ENCODE data around the gene ACTN4.

Gene ACTN4

DNA sequence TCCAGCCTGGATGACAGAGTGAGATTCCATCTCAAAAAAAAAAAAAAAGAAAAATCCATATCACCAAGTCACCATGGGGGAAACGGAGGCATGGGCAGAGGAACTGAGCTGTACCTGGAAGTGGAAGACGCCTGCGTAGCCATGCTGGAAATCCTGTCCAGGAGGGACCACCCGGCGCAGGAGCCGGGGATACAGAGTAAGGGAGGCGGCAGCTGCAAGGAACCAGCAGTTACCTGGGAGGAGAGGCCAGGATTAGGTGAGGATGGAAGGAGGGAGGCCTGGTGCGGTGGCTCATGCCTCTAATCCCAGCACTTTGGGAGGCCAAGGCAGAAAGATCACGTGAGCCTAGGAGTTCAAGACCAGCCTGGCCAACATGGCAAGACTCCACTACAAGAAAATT, 94.8 kb downstream of the ACTN4 start:
- no CpG with 5 or more reads among the region's 9 CpGs for WGBS (ENCODE audit: extremely low coverage, insufficient coverage, low lambda C conversion rate)
- H2BK15ac ChIP-seq (replicated peaks; ENCODE audit: low read depth), result no peak overlapping the region
- no peak overlapping the region for H3K4me2 ChIP-seq (ENCODE audit: low read length)
- no peak overlapping the region for H4K5ac ChIP-seq (ENCODE audit: low read length)
- no peak overlapping the region for H3K4me3 ChIP-seq (ENCODE audit: low read length)
- no peaks in the 10 kb centered on the region for H3K79me1 ChIP-seq (ENCODE audit: low read length)
- H3K23ac ChIP-seq (ENCODE audit: low read length), result no peak overlapping the region
- H2AK5ac ChIP-seq (ENCODE audit: low read length), result no peak overlapping the region
- H2BK5ac ChIP-seq (ENCODE audit: low read length), result no peak overlapping the region
- no peaks in the 10 kb centered on the region for H3K79me2 ChIP-seq (ENCODE audit: control insufficient read depth, insufficient read depth, low read length)
- no peak overlapping the region for H3K4ac ChIP-seq (ENCODE audit: low read depth, low read length)
- no peaks in the 10 kb centered on the region for H3K27me3 ChIP-seq (ENCODE audit: insufficient read depth, low read length, poor library complexity)
- H2BK120ac ChIP-seq (ENCODE audit: low read depth, low read length), result no peak overlapping the region
- no peak overlapping the region for H3K9ac ChIP-seq (ENCODE audit: low read length)
- H3K4me1 ChIP-seq (ENCODE audit: control insufficient read depth, low read depth, low read length), result no peaks in the 10 kb centered on the region
- no peak overlapping the region for H3K56ac ChIP-seq (ENCODE audit: low read length)
- no peak overlapping the region for H3K27ac ChIP-seq (ENCODE audit: low read depth, low read length)
- H4K8ac ChIP-seq (ENCODE audit: low read depth, low read length), result no peak overlapping the region
- DNase-seq, result no peak
- no peaks in the 10 kb centered on the region for H3K36me3 ChIP-seq (ENCODE audit: control insufficient read depth, insufficient read depth, low read length)
- no peak overlapping the region for H3K18ac ChIP-seq (ENCODE audit: low read length)

DNA sequence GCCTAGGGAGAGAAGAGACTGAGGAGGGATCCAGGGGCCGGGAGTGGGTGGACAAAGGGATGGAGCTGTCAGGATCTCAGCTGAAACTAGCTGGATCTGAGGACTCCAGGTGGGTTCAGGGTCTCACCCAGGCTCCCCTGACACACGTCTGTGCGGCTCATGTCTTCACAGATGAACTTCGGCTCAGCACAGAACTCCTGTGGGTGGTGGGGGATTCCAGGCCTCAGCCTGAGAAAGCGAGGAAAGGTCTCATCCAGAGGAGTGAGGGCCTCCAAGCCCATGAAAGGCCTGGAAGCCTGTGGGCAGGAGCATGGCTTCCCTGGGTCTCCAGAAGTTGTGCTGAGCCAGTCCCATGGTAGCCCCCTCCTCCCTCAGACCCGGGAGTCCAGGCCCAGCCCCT, 95.5 kb downstream of the ACTN4 start:
- Histone ChIP-seq H4K5ac (ENCODE audit: low read length) (no peak overlapping the region), H3K9ac (ENCODE audit: low read length) (no peak overlapping the region), H3K4me1 (ENCODE audit: control insufficient read depth, low read depth, low read length) (no peaks in the 10 kb centered on the region), H3K18ac (ENCODE audit: low read length) (no peak overlapping the region), H3K4ac (ENCODE audit: low read depth, low read length) (no peak overlapping the region), H2BK15ac (replicated peaks; ENCODE audit: low read depth) (no peak overlapping the region), H3K56ac (ENCODE audit: low read length) (no peak overlapping the region), H3K4me3 (ENCODE audit: low read length) (no peak overlapping the region), H2AK5ac (ENCODE audit: low read length) (no peak overlapping the region), H3K79me1 (ENCODE audit: low read length) (no peaks in the 10 kb centered on the region), H3K36me3 (ENCODE audit: control insufficient read depth, insufficient read depth, low read length) (no peaks in the 10 kb centered on the region), H3K27ac (ENCODE audit: low read depth, low read length) (no peak overlapping the region), H3K27me3 (ENCODE audit: insufficient read depth, low read length, poor library complexity) (no peaks in the 10 kb centered on the region), H2BK5ac (ENCODE audit: low read length) (no peak overlapping the region), H3K4me2 (ENCODE audit: low read length) (no peak overlapping the region), H2BK120ac (ENCODE audit: low read depth, low read length) (no peak overlapping the region), H4K8ac (ENCODE audit: low read depth, low read length) (no peak overlapping the region), H3K23ac (ENCODE audit: low read length) (no peak overlapping the region), H3K79me2 (ENCODE audit: control insufficient read depth, insufficient read depth, low read length) (no peaks in the 10 kb centered on the region)
- DNase-seq, result no peak
- no CpG with 5 or more reads among the region's 6 CpGs for whole genome bisulfite sequencing (ENCODE audit: extremely low coverage, insufficient coverage, low lambda C conversion rate)

DNA sequence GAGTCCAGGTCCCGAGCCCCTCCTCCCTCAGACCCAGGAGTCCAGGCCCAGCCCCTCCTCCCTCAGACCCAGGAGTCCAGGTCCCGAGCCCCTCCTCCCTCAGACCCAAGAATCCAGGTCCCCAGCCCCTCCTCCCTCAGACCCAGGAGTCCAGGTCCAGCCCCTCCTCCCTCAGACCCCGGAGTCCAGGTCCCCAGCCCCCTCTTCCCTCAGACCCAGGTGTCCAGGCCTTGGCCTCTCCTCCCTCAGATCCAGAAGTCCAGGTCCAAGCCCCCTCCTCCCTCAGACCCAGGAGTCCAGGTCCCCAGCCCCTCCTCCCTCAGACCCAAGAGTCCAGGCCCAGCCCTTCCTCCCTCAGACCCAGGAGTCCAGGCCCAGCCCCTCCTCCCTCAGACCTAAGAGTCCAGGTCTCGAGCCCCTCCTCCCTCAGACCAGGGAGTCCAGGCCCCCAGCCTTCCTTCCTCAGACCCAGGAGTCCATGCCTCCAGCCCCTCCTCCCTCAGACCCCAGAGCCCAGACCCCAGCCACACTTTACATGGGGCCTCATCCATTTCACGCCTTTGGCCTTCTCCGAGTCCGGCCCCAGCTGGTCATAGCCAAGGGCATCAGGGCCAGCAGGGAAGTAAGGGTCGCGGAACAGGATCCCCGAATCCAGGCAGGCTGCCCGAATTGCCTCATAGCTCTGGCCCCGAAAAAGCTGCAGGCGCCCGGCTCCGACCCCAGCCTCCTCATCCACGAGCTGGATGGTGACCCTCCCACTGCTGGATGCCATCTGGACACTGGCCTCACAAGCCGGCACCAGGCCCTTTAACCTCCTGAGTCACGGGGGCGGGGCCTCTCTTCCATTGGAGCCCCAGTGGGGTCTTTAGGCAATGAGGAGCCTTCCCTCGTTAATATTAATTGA, 96.2 kb downstream of the ACTN4 start:
- no peak overlapping the region for H3K23ac ChIP-seq (ENCODE audit: low read length)
- no peak overlapping the region for H3K4me3 ChIP-seq (ENCODE audit: low read length)
- no peak overlapping the region for H4K8ac ChIP-seq (ENCODE audit: low read depth, low read length)
- DNase-seq, result no peak
- H2BK5ac ChIP-seq (ENCODE audit: low read length), result no peak overlapping the region
- no peaks in the 10 kb centered on the region for H3K79me1 ChIP-seq (ENCODE audit: low read length)
- H2BK120ac ChIP-seq (ENCODE audit: low read depth, low read length), result no peak overlapping the region
- no CpG with 5 or more reads among the region's 20 CpGs for WGBS (ENCODE audit: extremely low coverage, insufficient coverage, low lambda C conversion rate)
- no peak overlapping the region for H3K4me2 ChIP-seq (ENCODE audit: low read length)
- no peak overlapping the region for H3K4ac ChIP-seq (ENCODE audit: low read depth, low read length)
- H3K27ac ChIP-seq (ENCODE audit: low read depth, low read length), result no peak overlapping the region
- H3K36me3 ChIP-seq (ENCODE audit: control insufficient read depth, insufficient read depth, low read length), result no peaks in the 10 kb centered on the region
- H3K56ac ChIP-seq (ENCODE audit: low read length), result no peak overlapping the region
- no peak overlapping the region for H3K18ac ChIP-seq (ENCODE audit: low read length)
- H3K79me2 ChIP-seq (ENCODE audit: control insufficient read depth, insufficient read depth, low read length), result no peaks in the 10 kb centered on the region
- no peak overlapping the region for H2BK15ac ChIP-seq (replicated peaks; ENCODE audit: low read depth)
- no peak overlapping the region for H2AK5ac ChIP-seq (ENCODE audit: low read length)
- H4K5ac ChIP-seq (ENCODE audit: low read length), result no peak overlapping the region
- no peaks in the 10 kb centered on the region for H3K4me1 ChIP-seq (ENCODE audit: control insufficient read depth, low read depth, low read length)
- H3K27me3 ChIP-seq (ENCODE audit: insufficient read depth, low read length, poor library complexity), result no peaks in the 10 kb centered on the region
- no peak overlapping the region for H3K9ac ChIP-seq (ENCODE audit: low read length)

DNA sequence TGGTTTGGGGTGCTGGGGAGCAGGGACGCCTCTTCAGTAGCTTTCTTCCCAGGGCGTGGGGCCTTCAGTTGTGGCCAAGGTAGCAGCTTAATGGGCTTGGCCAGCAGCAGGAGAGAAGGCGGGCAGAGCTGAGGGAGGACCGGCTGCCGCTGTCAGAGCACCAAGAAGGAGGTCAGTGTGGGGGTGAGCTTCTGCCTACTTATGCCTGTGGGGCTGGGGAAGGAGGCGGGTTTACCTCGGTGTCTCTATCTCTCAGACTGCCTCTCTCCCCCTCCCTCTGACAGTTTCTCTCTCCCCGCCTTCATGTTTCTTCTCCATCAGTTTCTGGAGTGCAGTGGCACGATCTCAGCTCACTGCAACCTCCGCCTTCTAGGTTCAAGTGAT, 96.8 kb downstream of the ACTN4 start, which contains the start of gene CAPN12:
TSS of gene CAPN12 (minus strand) at position 177 of the 384 bp plus-strand sequence. CDS start 309 bp downstream, outside the sequence.
- Histone ChIP-seq H4K8ac (ENCODE audit: low read depth, low read length) (no peak within 1 kb of the TSS), H2BK5ac (ENCODE audit: low read length) (no peak within 1 kb of the TSS), H2AK5ac (ENCODE audit: low read length) (no peak within 1 kb of the TSS), H3K18ac (ENCODE audit: low read length) (no peak within 1 kb of the TSS), H3K79me1 (ENCODE audit: low read length) (no peaks in the 10 kb centered on the region), H3K4me2 (ENCODE audit: low read length) (no peak within 1 kb of the TSS), H3K56ac (ENCODE audit: low read length) (no peak within 1 kb of the TSS), H3K27ac (ENCODE audit: low read depth, low read length) (no peak within 1 kb of the TSS), H2BK120ac (ENCODE audit: low read depth, low read length) (no peak within 1 kb of the TSS), H3K36me3 (ENCODE audit: control insufficient read depth, insufficient read depth, low read length) (no peaks in the 10 kb centered on the region), H3K4me1 (ENCODE audit: control insufficient read depth, low read depth, low read length) (no peaks in the 10 kb centered on the region), H3K4me3 (ENCODE audit: low read length) (no peak within 1 kb of the TSS), H3K79me2 (ENCODE audit: control insufficient read depth, insufficient read depth, low read length) (no peaks in the 10 kb centered on the region), H4K5ac (ENCODE audit: low read length) (no peak within 1 kb of the TSS), H2BK15ac (replicated peaks; ENCODE audit: low read depth) (no peak within 1 kb of the TSS), H3K4ac (ENCODE audit: low read depth, low read length) (no peak within 1 kb of the TSS), H3K9ac (ENCODE audit: low read length) (no peak within 1 kb of the TSS), H3K27me3 (ENCODE audit: insufficient read depth, low read length, poor library complexity) (no peaks in the 10 kb centered on the region), H3K23ac (ENCODE audit: low read length) (no peak within 1 kb of the TSS)
- WGBS (ENCODE audit: extremely low coverage, insufficient coverage, low lambda C conversion rate), result no CpG with 5 or more reads among the region's 10 CpGs
- no peak for DNase-seq

DNA sequence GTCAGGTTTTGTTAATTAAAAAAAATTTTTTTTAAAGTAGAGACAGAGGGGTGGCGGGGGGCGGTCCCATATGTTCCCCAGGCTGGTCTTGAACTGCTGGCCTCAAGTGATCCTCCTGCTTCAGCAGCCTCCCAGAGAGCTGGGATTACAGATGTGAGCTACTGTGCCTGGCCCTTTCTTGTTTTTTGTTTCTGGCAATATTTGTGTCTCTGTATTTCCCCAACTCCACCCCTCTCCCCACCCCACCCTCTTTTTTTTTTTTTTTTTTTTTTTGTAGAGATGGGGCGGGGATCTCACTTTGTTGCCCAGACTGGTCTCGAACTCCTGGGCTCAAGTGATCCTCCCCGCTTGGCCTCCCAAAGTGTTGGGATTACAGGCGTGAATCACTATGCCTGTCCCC, 97.4 kb downstream of the ACTN4 start:
- Histone ChIP-seq H3K23ac (ENCODE audit: low read length) (no peak overlapping the region), H2AK5ac (ENCODE audit: low read length) (no peak overlapping the region), H3K4ac (ENCODE audit: low read depth, low read length) (no peak overlapping the region), H2BK120ac (ENCODE audit: low read depth, low read length) (no peak overlapping the region), H4K8ac (ENCODE audit: low read depth, low read length) (no peak overlapping the region), H3K79me1 (ENCODE audit: low read length) (no peaks in the 10 kb centered on the region), H3K9ac (ENCODE audit: low read length) (no peak overlapping the region), H3K18ac (ENCODE audit: low read length) (no peak overlapping the region), H3K27me3 (ENCODE audit: insufficient read depth, low read length, poor library complexity) (no peaks in the 10 kb centered on the region), H4K5ac (ENCODE audit: low read length) (no peak overlapping the region), H3K36me3 (ENCODE audit: control insufficient read depth, insufficient read depth, low read length) (no peaks in the 10 kb centered on the region), H3K4me3 (ENCODE audit: low read length) (no peak overlapping the region), H2BK5ac (ENCODE audit: low read length) (no peak overlapping the region), H3K4me2 (ENCODE audit: low read length) (no peak overlapping the region), H3K4me1 (ENCODE audit: control insufficient read depth, low read depth, low read length) (no peaks in the 10 kb centered on the region), H3K79me2 (ENCODE audit: control insufficient read depth, insufficient read depth, low read length) (no peaks in the 10 kb centered on the region), H3K56ac (ENCODE audit: low read length) (no peak overlapping the region), H2BK15ac (replicated peaks; ENCODE audit: low read depth) (no peak overlapping the region), H3K27ac (ENCODE audit: low read depth, low read length) (no peak overlapping the region)
- no peak for DNase-seq
- no CpG with 5 or more reads among the region's 6 CpGs for WGBS (ENCODE audit: extremely low coverage, insufficient coverage, low lambda C conversion rate)

DNA sequence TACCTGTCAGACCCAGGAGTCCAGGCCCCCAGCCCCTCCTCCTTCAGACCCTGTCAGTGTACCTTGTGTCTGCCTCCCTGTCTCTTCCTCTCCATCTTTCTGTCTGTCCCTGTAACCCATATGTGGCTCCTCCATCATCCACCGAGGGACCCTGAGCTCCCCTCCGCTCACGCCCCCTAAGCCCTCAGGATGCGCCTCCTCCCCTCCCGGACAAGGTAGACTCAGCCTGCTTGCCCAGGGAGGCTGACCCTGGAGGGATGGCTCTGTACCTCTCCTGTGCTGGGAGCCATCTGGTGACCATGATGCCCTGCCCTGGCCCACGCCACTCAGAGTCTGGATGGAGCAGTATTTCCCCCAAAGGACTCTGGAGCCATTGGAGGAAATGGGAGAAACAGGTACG, 97.9 kb downstream of the ACTN4 start:
- no peak for DNase-seq
- Histone ChIP-seq H3K9ac (ENCODE audit: low read length) (no peak overlapping the region), H3K79me2 (ENCODE audit: control insufficient read depth, insufficient read depth, low read length) (no peaks in the 10 kb centered on the region), H3K56ac (ENCODE audit: low read length) (no peak overlapping the region), H3K79me1 (ENCODE audit: low read length) (no peaks in the 10 kb centered on the region), H4K5ac (ENCODE audit: low read length) (no peak overlapping the region), H3K36me3 (ENCODE audit: control insufficient read depth, insufficient read depth, low read length) (no peaks in the 10 kb centered on the region), H3K18ac (ENCODE audit: low read length) (no peak overlapping the region), H2AK5ac (ENCODE audit: low read length) (no peak overlapping the region), H2BK15ac (replicated peaks; ENCODE audit: low read depth) (no peak overlapping the region), H3K27ac (ENCODE audit: low read depth, low read length) (no peak overlapping the region), H3K27me3 (ENCODE audit: insufficient read depth, low read length, poor library complexity) (no peaks in the 10 kb centered on the region), H4K8ac (ENCODE audit: low read depth, low read length) (no peak overlapping the region), H3K4me2 (ENCODE audit: low read length) (no peak overlapping the region), H3K23ac (ENCODE audit: low read length) (no peak overlapping the region), H2BK5ac (ENCODE audit: low read length) (no peak overlapping the region), H3K4ac (ENCODE audit: low read depth, low read length) (no peak overlapping the region), H3K4me3 (ENCODE audit: low read length) (no peak overlapping the region), H3K4me1 (ENCODE audit: control insufficient read depth, low read depth, low read length) (no peaks in the 10 kb centered on the region), H2BK120ac (ENCODE audit: low read depth, low read length) (no peak overlapping the region)
- WGBS (ENCODE audit: extremely low coverage, insufficient coverage, low lambda C conversion rate), result no CpG with 5 or more reads among the region's 7 CpGs
